Measurements from ENCODE around the gene RANBP17.
"Not testable (repeated sequence)": the region's sequence is repeated elsewhere in the genome, so short reads cannot be mapped to it uniquely, and the experiment has no call there.

RANBP17 gene

DNA sequence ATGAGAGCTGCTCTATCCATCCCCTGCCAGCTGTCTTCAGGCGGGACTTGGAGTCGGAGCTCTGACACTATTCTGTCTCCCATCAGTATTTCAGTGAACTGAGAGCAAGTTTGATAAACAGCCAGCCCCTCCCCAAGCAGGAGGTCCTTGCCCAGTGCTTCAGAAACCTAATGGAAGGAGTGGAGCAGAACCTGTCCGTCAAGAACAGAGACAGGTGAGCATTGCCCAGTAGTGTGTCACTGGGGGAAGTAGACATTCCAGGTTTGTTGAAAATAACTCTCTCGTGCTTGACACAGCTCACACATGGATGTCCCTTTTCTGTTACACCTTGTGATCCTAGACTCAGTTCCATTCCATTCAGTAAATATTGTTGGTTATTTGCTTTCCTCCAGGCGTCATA, 434.0 kb downstream of the RANBP17 start:
- DNase-seq, result no peak
- no peaks in the 10 kb centered on the region for H3K36me3 Mint-ChIP-seq (ENCODE audit: low read depth)
- H3K4me3 Mint-ChIP-seq, result no peak overlapping the region
- no peaks in the 10 kb centered on the region for H3K4me1 Mint-ChIP-seq (ENCODE audit: low read depth)
- no peaks in the 10 kb centered on the region for H3K9me3 Mint-ChIP-seq
- no peak overlapping the region for H3K27ac Mint-ChIP-seq
- H3K27me3 Mint-ChIP-seq, result peaks cover 9% of the 10 kb centered on the region

DNA sequence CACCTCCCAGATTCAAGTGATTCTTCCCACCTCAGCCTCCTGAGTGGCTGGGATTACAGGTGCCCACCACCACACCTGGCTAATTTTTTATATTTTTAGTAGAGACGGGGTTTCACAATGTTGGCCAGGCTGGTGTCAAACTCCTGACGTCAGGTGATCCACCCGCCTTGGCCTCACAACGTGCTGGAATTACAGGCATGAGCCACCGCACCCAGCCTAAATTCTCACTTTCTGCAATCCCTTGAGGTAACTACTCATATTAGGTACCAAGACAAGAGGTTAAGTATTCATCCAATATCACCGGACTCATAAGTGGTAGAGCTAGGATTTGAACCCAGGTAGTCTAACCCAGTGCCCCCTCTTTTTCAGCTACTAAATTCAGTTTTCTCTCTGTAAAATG, 436.1 kb downstream of the RANBP17 start:
- H3K27me3 Mint-ChIP-seq, result peaks cover 26% of the 10 kb centered on the region
- not testable (repeated sequence) for H3K9me3 Mint-ChIP-seq; H3K4me1 Mint-ChIP-seq (ENCODE audit: low read depth); H3K36me3 Mint-ChIP-seq (ENCODE audit: low read depth); H3K27ac Mint-ChIP-seq; DNase-seq; H3K4me3 Mint-ChIP-seq

DNA sequence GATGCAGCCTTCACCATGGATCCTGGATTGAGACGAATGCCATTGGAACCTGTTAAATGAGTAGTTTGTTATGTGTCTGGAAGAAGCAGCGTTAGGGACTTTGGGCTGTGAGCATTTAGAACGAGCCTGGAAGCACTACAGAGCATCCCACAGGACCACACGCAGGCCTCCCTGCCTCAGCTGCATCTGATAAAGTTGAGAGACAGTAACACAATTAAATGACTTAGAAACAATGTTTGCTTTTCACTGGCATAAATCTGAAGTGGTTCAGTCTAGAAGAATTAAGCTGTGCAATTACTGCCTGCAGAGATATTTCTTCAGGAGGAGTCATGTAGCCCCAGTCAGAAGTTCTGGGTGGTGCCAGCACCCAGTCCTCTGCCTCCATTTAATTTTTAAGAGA, 437.4 kb downstream of the RANBP17 start:
- H3K27ac Mint-ChIP-seq, result no peak overlapping the region
- H3K27me3 Mint-ChIP-seq, result peaks cover 39% of the 10 kb centered on the region

DNA sequence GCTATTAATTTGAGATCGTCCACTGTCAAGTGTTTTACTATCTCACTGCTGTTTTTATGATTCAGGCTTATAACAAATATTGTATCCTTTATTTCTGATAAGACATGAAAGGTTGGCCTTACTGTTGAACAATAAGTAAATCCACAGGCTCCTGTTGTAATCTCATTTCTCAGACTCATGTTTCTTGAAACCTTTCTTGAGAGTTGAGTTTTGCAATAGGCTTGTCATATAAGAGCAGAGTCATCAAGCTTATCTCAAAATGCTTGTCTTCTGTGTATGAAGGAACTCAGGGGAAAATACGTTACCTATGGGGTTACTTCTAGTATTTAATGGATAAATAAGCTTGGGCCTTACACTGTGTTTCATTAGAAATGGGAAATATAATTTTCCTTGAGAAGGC, 438.0 kb downstream of the RANBP17 start:
- Mint-ChIP-seq H3K4me1 (ENCODE audit: low read depth) (no peaks in the 10 kb centered on the region), H3K36me3 (ENCODE audit: low read depth) (no peaks in the 10 kb centered on the region), H3K27ac (no peak overlapping the region), H3K4me3 (no peak overlapping the region), H3K27me3 (peaks cover 45% of the 10 kb centered on the region), H3K9me3 (no peaks in the 10 kb centered on the region)
- no peak for DNase-seq

More for the DNA sequence above, 437.4 kb downstream of the RANBP17 start:
- Mint-ChIP-seq H3K9me3 (no peaks in the 10 kb centered on the region), H3K36me3 (ENCODE audit: low read depth) (no peaks in the 10 kb centered on the region), H3K4me3 (no peak overlapping the region), H3K4me1 (ENCODE audit: low read depth) (no peaks in the 10 kb centered on the region)
- no peak for DNase-seq

DNA sequence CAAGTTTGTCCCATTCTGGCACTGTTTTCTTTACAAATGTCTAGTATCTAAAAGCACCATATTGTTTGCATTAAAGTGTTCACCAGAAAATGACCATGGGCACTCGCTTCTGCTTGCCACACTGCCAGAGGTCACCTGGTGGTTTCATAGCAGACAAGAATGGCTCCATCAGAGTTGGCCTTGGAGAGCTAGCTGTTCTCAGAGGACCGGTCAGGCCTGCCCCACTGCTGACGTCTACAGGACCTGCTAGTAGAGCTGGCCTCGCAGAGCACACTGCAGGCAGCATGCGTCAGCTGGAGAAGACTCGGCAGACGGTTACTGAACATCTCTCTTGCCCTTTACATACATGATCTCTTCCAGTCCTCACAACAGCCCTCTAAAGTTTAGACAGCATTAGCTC, 438.5 kb downstream of the RANBP17 start:
- Mint-ChIP-seq H3K27me3 (peaks cover 50% of the 10 kb centered on the region), H3K4me3 (no peak overlapping the region), H3K36me3 (ENCODE audit: low read depth) (no peaks in the 10 kb centered on the region), H3K4me1 (ENCODE audit: low read depth) (no peaks in the 10 kb centered on the region), H3K9me3 (no peaks in the 10 kb centered on the region), H3K27ac (no peak overlapping the region)
- DNase-seq, result no peak

- no peak for DNase-seq
- H3K36me3 Mint-ChIP-seq (ENCODE audit: low read depth), result no peaks in the 10 kb centered on the region
- H3K27ac Mint-ChIP-seq, result no peak overlapping the region
- H3K9me3 Mint-ChIP-seq, result no peaks in the 10 kb centered on the region
- H3K4me1 Mint-ChIP-seq (ENCODE audit: low read depth), result peaks cover 13% of the 10 kb centered on the region
- no peak overlapping the region for H3K4me3 Mint-ChIP-seq
- H3K27me3 Mint-ChIP-seq, result peaks cover 90% of the 10 kb centered on the region
These were observed 444.3 kb downstream of the RANBP17 start for GRCh38 chr5:171306166-171306565.

DNA sequence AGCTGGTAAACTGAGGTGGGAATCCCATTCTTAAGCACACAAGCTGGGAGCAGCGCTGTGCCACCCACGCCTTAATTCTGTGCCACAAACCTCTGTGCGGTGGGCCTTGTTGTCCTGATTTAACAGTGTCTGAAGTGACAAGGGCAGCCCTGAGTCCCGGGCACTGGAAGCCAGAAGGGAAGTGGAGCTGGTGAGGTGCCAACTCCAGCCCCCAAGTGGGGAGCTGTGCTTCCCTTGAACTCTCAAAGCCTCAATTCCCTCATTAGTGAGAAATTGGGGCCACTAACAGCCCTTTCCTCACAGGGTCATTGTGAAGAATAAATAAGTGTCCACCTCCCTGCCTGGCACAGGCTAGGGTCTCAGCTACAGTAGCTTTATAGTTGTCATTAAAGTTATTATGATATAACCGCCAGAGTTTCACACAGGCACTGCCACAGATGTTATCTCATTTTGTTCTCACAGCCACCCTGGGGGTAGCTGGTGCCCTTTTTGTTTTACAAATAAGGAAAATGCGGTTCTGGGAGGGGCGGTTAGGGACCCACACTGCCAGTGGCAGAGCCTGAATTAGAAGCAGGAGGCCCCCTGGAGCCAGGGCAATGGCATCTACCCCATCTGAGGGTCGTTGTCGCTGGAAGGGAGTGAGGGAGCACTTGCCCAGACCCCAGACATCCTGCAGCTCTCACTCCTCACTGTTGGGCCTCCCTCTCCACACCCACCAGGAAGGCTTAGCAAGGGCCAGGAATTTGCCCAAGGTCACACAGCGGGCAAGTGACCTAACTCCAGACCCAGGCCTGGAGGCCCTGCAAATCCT, 445.2 kb downstream of the RANBP17 start:
- H3K27me3 Mint-ChIP-seq, result peaks cover 88% of the 10 kb centered on the region
- no peak for DNase-seq
- no peak overlapping the region for H3K27ac Mint-ChIP-seq
- no peaks in the 10 kb centered on the region for H3K36me3 Mint-ChIP-seq (ENCODE audit: low read depth)
- no peaks in the 10 kb centered on the region for H3K9me3 Mint-ChIP-seq
- H3K4me3 Mint-ChIP-seq, result no peak overlapping the region
- peaks cover 15% of the 10 kb centered on the region for H3K4me1 Mint-ChIP-seq (ENCODE audit: low read depth)

DNA sequence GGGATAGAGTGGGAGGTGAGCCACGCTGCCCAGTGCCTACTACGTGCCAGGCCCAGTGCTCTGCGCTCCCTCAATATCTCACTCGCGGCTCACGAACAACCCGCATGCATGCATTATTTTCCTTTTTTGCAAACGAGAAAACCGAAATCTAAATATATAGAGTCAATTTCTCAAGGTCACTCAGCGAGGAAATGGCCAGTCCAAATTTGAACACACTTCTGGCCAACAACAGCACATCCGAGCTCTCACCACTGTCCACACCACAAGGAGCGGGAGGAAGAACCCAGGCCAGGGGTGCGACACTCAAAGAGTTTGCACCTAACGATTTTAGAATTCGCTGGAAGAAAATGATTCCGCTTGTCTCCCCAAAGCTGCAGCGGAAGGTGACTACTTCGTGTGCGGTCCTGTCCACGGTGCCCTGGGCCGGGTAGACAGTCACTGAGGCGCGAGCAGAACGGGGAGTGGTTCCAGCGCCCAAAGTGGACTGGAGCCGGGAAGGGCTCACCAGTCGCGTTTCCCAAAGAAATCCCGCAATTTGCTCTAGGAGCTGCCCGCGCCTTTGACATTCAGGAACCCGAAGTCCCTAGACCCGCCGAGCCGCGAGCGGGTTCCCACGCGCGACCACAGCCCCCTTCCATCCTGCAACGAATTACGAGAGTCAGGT, 446.1 kb downstream of the RANBP17 start:
- no peaks in the 10 kb centered on the region for H3K36me3 Mint-ChIP-seq (ENCODE audit: low read depth)
- no peak overlapping the region for H3K27ac Mint-ChIP-seq
- H3K9me3 Mint-ChIP-seq, result no peaks in the 10 kb centered on the region
- peaks cover 20% of the 10 kb centered on the region for H3K4me1 Mint-ChIP-seq (ENCODE audit: low read depth)
- peaks cover 87% of the 10 kb centered on the region for H3K27me3 Mint-ChIP-seq
- no peak overlapping the region for H3K4me3 Mint-ChIP-seq
- DNase-seq, result no peak

- no peak for DNase-seq
- H3K27me3 Mint-ChIP-seq, result peaks cover 87% of the 10 kb centered on the region
- H3K36me3 Mint-ChIP-seq (ENCODE audit: low read depth), result no peaks in the 10 kb centered on the region
- H3K9me3 Mint-ChIP-seq, result no peaks in the 10 kb centered on the region
- peaks cover 25% of the 10 kb centered on the region for H3K4me1 Mint-ChIP-seq (ENCODE audit: low read depth)
- H3K4me3 Mint-ChIP-seq, result peak within 1 kb of the TSS; percentile 15
- peak within 1 kb of the TSS; percentile 37 for H3K27ac Mint-ChIP-seq
These were observed 446.8 kb downstream of the RANBP17 start, which contains the start of gene TLX3 for GRCh38 chr5:171308453-171309275. TLX3 (plus strand) TSS chr5:171309248; CDS start chr5:171309366, 118 bp downstream.

DNA sequence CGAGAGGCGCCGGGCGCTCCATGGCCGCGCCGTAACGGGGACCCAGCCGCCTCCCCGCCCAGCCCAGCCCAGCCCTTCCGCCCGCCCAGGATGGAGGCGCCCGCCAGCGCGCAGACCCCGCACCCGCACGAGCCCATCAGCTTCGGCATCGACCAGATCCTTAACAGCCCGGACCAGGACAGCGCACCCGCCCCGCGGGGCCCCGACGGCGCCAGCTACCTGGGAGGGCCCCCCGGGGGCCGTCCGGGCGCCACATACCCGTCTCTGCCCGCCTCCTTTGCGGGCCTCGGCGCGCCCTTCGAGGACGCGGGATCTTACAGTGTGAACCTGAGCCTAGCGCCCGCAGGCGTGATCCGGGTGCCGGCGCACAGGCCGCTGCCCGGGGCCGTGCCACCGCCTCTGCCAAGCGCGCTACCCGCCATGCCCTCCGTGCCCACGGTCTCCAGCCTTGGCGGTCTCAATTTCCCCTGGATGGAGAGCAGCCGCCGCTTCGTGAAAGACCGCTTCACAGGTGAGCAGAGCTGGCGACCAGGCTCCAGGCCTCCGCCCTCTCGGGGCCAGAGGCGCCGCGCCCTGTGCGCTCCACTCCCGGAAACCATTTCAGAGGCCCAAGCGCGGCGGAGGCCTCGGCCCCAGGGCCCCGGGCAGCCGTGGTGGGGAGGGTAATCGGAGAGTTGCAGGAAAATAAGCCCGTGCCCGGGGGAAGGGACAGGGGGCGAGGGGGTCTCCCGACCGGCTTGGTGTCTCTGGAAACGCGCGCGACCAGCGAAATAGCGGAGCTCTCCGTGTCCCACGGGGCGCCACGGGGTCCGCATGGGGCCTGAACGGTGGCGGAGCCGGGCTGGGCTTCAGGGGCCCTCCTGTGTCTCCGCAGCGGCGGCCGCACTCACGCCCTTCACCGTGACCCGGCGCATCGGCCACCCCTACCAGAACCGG, 447.7 kb downstream of the RANBP17 start:
- no peaks in the 10 kb centered on the region for H3K9me3 Mint-ChIP-seq
- peak; percentile 39 for DNase-seq
- no peaks in the 10 kb centered on the region for H3K36me3 Mint-ChIP-seq (ENCODE audit: low read depth)
- H3K4me3 Mint-ChIP-seq, result peak overlapping the region; percentile 15
- H3K27ac Mint-ChIP-seq, result peak overlapping the region; percentile 37
- H3K27me3 Mint-ChIP-seq, result peaks cover 86% of the 10 kb centered on the region
- H3K4me1 Mint-ChIP-seq (ENCODE audit: low read depth), result peaks cover 29% of the 10 kb centered on the region

DNA sequence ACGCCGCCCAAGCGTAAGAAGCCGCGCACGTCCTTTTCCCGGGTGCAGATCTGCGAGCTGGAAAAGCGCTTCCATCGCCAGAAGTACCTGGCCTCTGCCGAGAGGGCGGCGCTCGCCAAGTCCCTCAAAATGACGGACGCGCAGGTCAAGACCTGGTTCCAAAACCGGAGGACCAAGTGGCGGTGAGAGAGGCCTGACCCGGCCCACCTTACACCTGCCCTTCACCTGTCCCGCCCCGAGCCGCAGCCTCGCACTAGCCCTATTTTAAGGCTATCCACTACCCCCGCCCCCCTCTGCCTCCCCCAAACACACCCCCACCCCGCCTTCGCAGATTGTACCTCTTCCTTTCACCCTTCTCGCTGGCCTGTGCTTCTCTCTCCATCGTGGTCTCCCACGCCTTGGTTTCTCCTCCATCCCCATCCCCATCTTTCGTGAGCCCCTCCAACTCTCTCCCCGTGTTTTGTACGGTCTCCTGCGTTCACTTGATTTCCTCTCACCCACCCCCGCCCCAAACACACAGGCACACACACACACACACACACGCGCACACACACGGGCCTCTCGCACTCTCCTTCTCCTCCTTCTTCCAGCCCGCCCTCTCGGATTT, 448.5 kb downstream of the RANBP17 start:
- peaks cover 29% of the 10 kb centered on the region for H3K4me1 Mint-ChIP-seq (ENCODE audit: low read depth)
- peak; percentile 51 for DNase-seq
- no peaks in the 10 kb centered on the region for H3K9me3 Mint-ChIP-seq
- H3K27ac Mint-ChIP-seq, result peak overlapping the region; percentile 40
- peak overlapping the region; percentile 15 for H3K4me3 Mint-ChIP-seq
- peaks cover 86% of the 10 kb centered on the region for H3K27me3 Mint-ChIP-seq
- H3K36me3 Mint-ChIP-seq (ENCODE audit: low read depth), result no peaks in the 10 kb centered on the region

GRCh38 chr5:171310819-171311321, 449.1 kb downstream of the RANBP17 start:
- Mint-ChIP-seq H3K4me3 (no peak overlapping the region), H3K27me3 (peaks cover 87% of the 10 kb centered on the region), H3K36me3 (ENCODE audit: low read depth) (no peaks in the 10 kb centered on the region), H3K9me3 (no peaks in the 10 kb centered on the region), H3K4me1 (ENCODE audit: low read depth) (peaks cover 30% of the 10 kb centered on the region), H3K27ac (peak overlapping the region; percentile 40)
- peak; percentile 44 for DNase-seq

DNA sequence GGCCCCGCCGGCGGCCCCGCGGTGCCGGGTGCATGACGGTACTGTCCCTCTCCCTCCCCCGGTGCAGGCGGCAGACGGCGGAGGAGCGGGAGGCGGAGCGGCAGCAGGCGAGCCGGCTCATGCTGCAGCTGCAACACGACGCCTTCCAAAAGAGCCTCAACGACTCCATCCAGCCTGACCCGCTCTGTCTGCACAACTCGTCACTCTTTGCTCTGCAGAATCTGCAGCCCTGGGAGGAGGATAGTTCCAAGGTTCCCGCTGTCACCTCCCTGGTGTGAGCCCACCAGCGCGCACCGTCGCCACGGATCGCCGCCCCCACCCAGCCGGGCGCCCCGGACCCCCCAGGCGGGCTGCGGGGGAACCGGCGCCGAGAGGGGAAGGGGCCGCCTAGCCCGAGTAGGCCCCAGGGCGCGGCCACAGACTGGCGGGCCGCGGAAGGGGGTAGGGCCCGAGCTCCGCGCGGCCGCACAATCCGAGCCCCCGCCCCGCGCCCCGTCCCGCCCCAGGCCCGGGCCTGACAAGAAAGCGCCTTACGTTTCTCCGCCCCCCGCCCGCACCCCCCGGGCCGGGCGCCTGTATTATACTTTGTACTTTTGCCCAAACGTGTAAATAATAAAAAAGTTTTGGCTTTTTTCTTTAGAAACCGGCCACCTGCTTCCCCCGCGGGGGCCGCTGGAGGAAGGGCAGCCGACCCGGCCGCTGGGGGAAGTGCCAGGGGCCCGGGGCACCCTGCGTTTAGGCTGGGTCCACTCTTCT, 449.7 kb downstream of the RANBP17 start:
- Mint-ChIP-seq H3K36me3 (ENCODE audit: low read depth) (no peaks in the 10 kb centered on the region), H3K27me3 (peaks cover 87% of the 10 kb centered on the region), H3K4me3 (no peak overlapping the region), H3K4me1 (ENCODE audit: low read depth) (peaks cover 34% of the 10 kb centered on the region), H3K9me3 (no peaks in the 10 kb centered on the region), H3K27ac (no peak overlapping the region)
- no peak for DNase-seq

Data from activated T-cell treated with anti-CD3 and anti-CD28 coated beads, Interleukin-2, amount 50 U/mL, for 24 hours (primary cell).